CD4-positive, alpha-beta T cell (primary cell): ENCODE data around the gene GBGT1. TPM values are rescaled to one million over a fixed set of nuclear protein-coding genes. Genes with fewer than 3 reads are reported as not detected.

ENCODE experiments used
- ATAC-seq: fragments of 200-7000 bp; cut with Tn5 transposase; one replicate; pipeline ENCODE4 v1.10.0; 2022; ENCODE audit warnings: mild to moderate bottlenecking; ENCODE audit not compliant: poor library complexity
- CTCF ChIA-PET: fragments of 350-600 bp; sonication (Branson Sonifier 250); formaldehyde crosslinking; loops from one replicate; lab custom pipeline; 2021; ENCODE audit warnings: antibody characterized with exemption, inconsistent platforms; lab: Charles Lee
- POLR2A ChIA-PET: fragments of 350-600 bp; sonication (Branson Sonifier 250); formaldehyde crosslinking; loops from one replicate; lab custom pipeline; 2021; ENCODE audit warnings: antibody characterized with exemption, inconsistent platforms; lab: Charles Lee
- DNase-seq, 14 experiments: peaks; one replicate each; pipeline ENCODE4 v3.0.0-alpha.2; 2013 to 2020; ENCODE audit warnings: mixed read lengths in 2 of 14
- H3K27ac ChIP-seq, 2 donors: one replicate each; pipeline versions ENCODE4 v1.5.1 to v1.7.0; 2013; ENCODE audit warnings: low read length in 2 of 2, low read depth in 1 of 2, mild to moderate bottlenecking in 1 of 2
- H3K27me3 ChIP-seq, 2 experiments: 1 replicate in 1 of 2; 2 replicates in 1 of 2; pipeline versions ENCODE4 v1.6.1 to v1.7.0; 2013; ENCODE audit warnings: low read length in 2 of 2, control low read depth in 1 of 2, mild to moderate bottlenecking in 1 of 2, moderate library complexity in 1 of 2; ENCODE audit not compliant: insufficient read depth in 2 of 2, control insufficient read depth in 1 of 2
- H3K36me3 ChIP-seq: one replicate; pipeline ENCODE4 v1.6.1; 2013; ENCODE audit warnings: low read length, control low read depth; ENCODE audit not compliant: insufficient read depth
- H3K4me1 ChIP-seq: one replicate; pipeline ENCODE4 v1.6.1; 2013; ENCODE audit warnings: low read length, control low read depth; ENCODE audit not compliant: insufficient read depth
- H3K4me3 ChIP-seq: one replicate; pipeline ENCODE4 v1.5.1; 2013; ENCODE audit warnings: mild to moderate bottlenecking, low read length, moderate library complexity
- H3K9me3 ChIP-seq, 2 experiments: 1 replicate in 1 of 2; 2 replicates in 1 of 2; pipeline versions ENCODE4 v1.6.1 to v1.7.0; 2013; ENCODE audit warnings: low read length in 2 of 2, mild to moderate bottlenecking in 2 of 2, control low read depth in 1 of 2, moderate library complexity in 1 of 2; ENCODE audit not compliant: control insufficient read depth in 1 of 2, insufficient read depth in 1 of 2
- H3K27ac Mint-ChIP-seq: one replicate; pipeline ENCODE4 v1.8.0; 2020; ENCODE audit warnings: mixed read lengths
- H3K27me3 Mint-ChIP-seq: one replicate; pipeline ENCODE4 v1.8.0; 2021; ENCODE audit warnings: mixed read lengths
- H3K36me3 Mint-ChIP-seq: one replicate; pipeline ENCODE4 v1.8.0; 2021; ENCODE audit warnings: low read depth, mixed read lengths
- H3K4me1 Mint-ChIP-seq: one replicate; pipeline ENCODE4 v1.8.0; 2021; ENCODE audit warnings: low read depth, mixed read lengths
- H3K4me3 Mint-ChIP-seq: one replicate; pipeline ENCODE4 v1.8.0; 2020; ENCODE audit warnings: mild to moderate bottlenecking, mixed read lengths
- H3K9me3 Mint-ChIP-seq: one replicate; pipeline ENCODE4 v1.8.0; 2020; ENCODE audit warnings: mixed read lengths
- CTCF ChIP-seq: fragments of 200-600 bp; IDR thresholded peaks from one replicate; pipeline ENCODE4 v1.8.0; 2022; ENCODE audit warnings: antibody characterized with exemption, mild to moderate bottlenecking
- intact Hi-C, 2 experiments: fragments of 100-400 bp; cut with DNase I in 1 of 2; cut with micrococcal nuclease in 1 of 2; formaldehyde crosslinking; loops; one replicate each; pipeline versions ENCODE4 v1.15.1 to v1.9.0; 2023 to 2025; cut with DNase I, micrococcal nuclease
- total RNA-seq, 174 experiments: library from RNA in 2 of 174; stranded (reverse) in 2 of 174; gene quantifications; one replicate each; pipeline ENCODE4 v1.2.3 and lab custom pipeline; 2021 to 2026

GBGT1 gene
- total RNA-seq, 2 experiments from 2014 or later = 1.3 to 1.8 TPM

- H3K9me3 ChIP-seq = no peaks in the 10 kb centered on the region
- ChIA-PET CTCF (interaction anchor here (0.6 to 1.3 kb wide), 3 partner anchors 36 to 52 kb away, joined by 3 to 6 read pairs (median 4); no protein-coding TSS in a partner anchor), POLR2A (interaction anchor here (1.0 to 1.1 kb wide), 2 partner anchors 36 to 41 kb away, joined by 3 read pairs; no protein-coding TSS in a partner anchor)
- peaks cover 15% of the 10 kb centered on the region for H3K4me1 ChIP-seq
- peaks cover 90% of the 10 kb centered on the region for H3K36me3 ChIP-seq
- no peaks in the 10 kb centered on the region for H3K27me3 ChIP-seq
- TF ChIP-seq CTCF = no peak
- Mint-ChIP-seq H3K4me1 (peaks cover 1% of the 10 kb centered on the region), H3K36me3 (peaks cover 66% of the 10 kb centered on the region), H3K27ac (no peak overlapping the region), H3K4me3 (no peak overlapping the region), H3K9me3 (no peaks in the 10 kb centered on the region), H3K27me3 (no peaks in the 10 kb centered on the region)
- H3K27ac ChIP-seq = no peak overlapping the region
- DNase-seq (no peak), ATAC-seq (no peak)
- intact Hi-C loops = no loop called here
- no peak overlapping the region for H3K4me3 ChIP-seq
Observed at GRCh38 chr9:133107961-133108793, 55.5 kb downstream of the GBGT1 start.

- Mint-ChIP-seq H3K4me1 (no peaks in the 10 kb centered on the region), H3K27me3 (no peaks in the 10 kb centered on the region), H3K27ac (no peak overlapping the region), H3K36me3 (peaks cover 74% of the 10 kb centered on the region), H3K9me3 (no peaks in the 10 kb centered on the region), H3K4me3 (no peak overlapping the region)
- Histone ChIP-seq H3K27ac (no peak overlapping the region), H3K4me1 (peaks cover 6% of the 10 kb centered on the region), H3K27me3 (no peaks in the 10 kb centered on the region), H3K36me3 (peaks cover 95% of the 10 kb centered on the region), H3K9me3 (no peaks in the 10 kb centered on the region), H3K4me3 (no peak overlapping the region)
- no peak for DNase-seq
- CTCF ChIA-PET = interaction anchor here (1.1 to 1.3 kb wide), 2 partner anchors 37 to 39 kb away, joined by 4 to 6 read pairs; no protein-coding TSS in a partner anchor
- intact Hi-C loops = no loop called here
- no peak for ATAC-seq
- TF ChIP-seq CTCF = no peak
- POLR2A ChIA-PET = interaction anchor here (1.3 kb wide), 1 partner anchor 8 kb away, joined by 3 read pairs; no protein-coding TSS in a partner anchor
Observed at GRCh38 chr9:133107245-133107722, 56.4 kb downstream of the GBGT1 start.

- H3K27ac Mint-ChIP-seq = no peak overlapping the region
- intact Hi-C loops = no loop called here
- peaks cover 95% of the 10 kb centered on the region for H3K36me3 ChIP-seq
Observed at GRCh38 chr9:133106511-133107244, 57.0 kb downstream of the GBGT1 start.

More at GRCh38 chr9:133106511-133107244, 57.0 kb downstream of the GBGT1 start:
- ChIA-PET POLR2A (interaction anchor here (1.3 to 1.6 kb wide), 2 partner anchors 9 to 38 kb away, joined by 3 read pairs; no protein-coding TSS in a partner anchor), CTCF (interaction anchor here (1.3 kb wide), 2 partner anchors 38 to 41 kb away, joined by 3 to 6 read pairs (median 6); no protein-coding TSS in a partner anchor)
- peaks cover 78% of the 10 kb centered on the region for H3K36me3 Mint-ChIP-seq
- Histone ChIP-seq H3K4me1 (no peaks in the 10 kb centered on the region), H3K27me3 (no peaks in the 10 kb centered on the region), H3K9me3 (no peaks in the 10 kb centered on the region), H3K4me3 (no peak overlapping the region), H3K27ac (no peak overlapping the region)
- H3K4me1 Mint-ChIP-seq = no peaks in the 10 kb centered on the region
- no peaks in the 10 kb centered on the region for H3K27me3 Mint-ChIP-seq
- no peaks in the 10 kb centered on the region for H3K9me3 Mint-ChIP-seq
- DNase-seq (no peak), ATAC-seq (no peak)
- no peak overlapping the region for H3K4me3 Mint-ChIP-seq
- TF ChIP-seq CTCF = no peak
